Measurements from ENCODE around the gene CENPA.

Gene CENPA

DNA sequence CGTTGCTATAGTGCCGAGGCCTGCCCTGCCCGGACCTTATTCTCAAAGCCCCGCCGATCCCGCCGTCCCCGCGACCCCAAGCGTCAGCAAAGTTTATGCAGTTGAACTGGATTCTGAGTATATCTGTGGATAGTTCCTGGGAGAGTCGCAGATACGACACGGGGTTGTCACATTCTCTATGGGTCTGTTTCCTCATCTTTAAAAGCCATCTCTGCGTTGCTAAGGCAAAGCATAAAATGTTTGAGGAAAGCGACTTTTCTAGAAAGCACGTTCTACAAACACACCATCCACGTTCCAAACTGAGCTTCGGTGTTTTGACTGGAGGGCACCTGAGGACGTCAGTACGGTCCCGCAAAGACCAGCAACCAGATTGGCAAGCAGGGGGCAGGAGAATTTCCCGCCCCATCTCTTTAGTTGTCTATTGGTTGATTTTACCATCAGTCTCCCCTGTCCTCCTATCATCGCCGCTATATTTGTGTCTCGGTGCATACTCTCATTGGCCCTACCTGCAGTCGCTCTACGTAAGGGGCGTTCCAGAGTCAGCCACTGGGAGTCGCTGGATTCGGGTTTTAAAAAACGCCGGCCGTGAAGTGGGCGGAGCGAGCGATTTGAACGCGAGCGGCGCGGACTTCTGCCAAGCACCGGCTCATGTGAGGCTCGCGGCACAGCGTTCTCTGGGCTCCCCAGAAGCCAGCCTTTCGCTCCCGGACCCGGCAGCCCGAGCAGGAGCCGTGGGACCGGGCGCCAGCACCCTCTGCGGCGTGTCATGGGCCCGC lies at the start of gene CENPA:
Gene CENPA (plus strand): TSS at position 626 of the 776 bp plus-strand sequence. CDS start 141 bp downstream, at position 767.
- Histone ChIP-seq H3K9ac (ENCODE audit: low read length) (peak within 1 kb of the TSS; percentile 52), H3K36me3 (ENCODE audit: control insufficient read depth, insufficient read depth, low read length) (peaks cover under 1% of the 10 kb centered on the region), H3K4me1 (ENCODE audit: control insufficient read depth, insufficient read depth, low read length) (peaks cover 21% of the 10 kb centered on the region), H3K9me3 (ENCODE audit: control insufficient read depth, low read length) (no peaks in the 10 kb centered on the region), H3K4me3 (ENCODE audit: low read length) (no peak within 1 kb of the TSS), H3K27me3 (ENCODE audit: control insufficient read depth, insufficient read depth, low read length) (no peaks in the 10 kb centered on the region)

DNA sequence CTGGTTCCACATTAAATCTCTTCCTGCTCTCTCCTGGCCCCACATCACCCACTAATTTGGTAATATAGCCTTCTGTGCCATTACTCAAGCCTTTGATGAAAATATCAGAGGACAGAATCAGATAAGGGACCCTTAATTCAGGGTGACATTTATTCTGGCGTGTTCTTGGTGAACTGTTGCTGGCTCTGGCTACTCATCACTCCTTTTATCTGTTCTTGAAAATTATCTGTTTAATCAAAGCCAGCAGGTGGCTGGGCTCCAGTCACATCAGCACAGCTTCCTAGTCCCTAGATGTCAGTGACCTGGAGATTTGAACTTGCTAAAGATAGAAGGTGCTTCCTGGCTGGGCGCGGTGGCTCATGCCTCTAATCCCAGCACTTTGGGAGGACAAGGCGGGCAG lies 48.6 kb upstream of the CENPA start:
- Histone ChIP-seq H3K9me3 (ENCODE audit: control insufficient read depth, low read length) (no peaks in the 10 kb centered on the region), H3K4me1 (ENCODE audit: control insufficient read depth, insufficient read depth, low read length) (peaks cover 16% of the 10 kb centered on the region), H3K27me3 (ENCODE audit: control insufficient read depth, insufficient read depth, low read length) (no peaks in the 10 kb centered on the region), H3K36me3 (ENCODE audit: control insufficient read depth, insufficient read depth, low read length) (no peaks in the 10 kb centered on the region), H3K4me3 (ENCODE audit: low read length) (no peak overlapping the region), H3K9ac (ENCODE audit: low read length) (no peak overlapping the region)

GRCh38 chr2:26738481-26738880 lies 47.4 kb upstream of the CENPA start:
- Histone ChIP-seq H3K27me3 (ENCODE audit: control insufficient read depth, insufficient read depth, low read length) (no peaks in the 10 kb centered on the region), H3K9ac (ENCODE audit: low read length) (no peak overlapping the region), H3K9me3 (ENCODE audit: control insufficient read depth, low read length) (no peaks in the 10 kb centered on the region), H3K4me1 (ENCODE audit: control insufficient read depth, insufficient read depth, low read length) (peaks cover 16% of the 10 kb centered on the region), H3K4me3 (ENCODE audit: low read length) (no peak overlapping the region), H3K36me3 (ENCODE audit: control insufficient read depth, insufficient read depth, low read length) (no peaks in the 10 kb centered on the region)

GRCh38 chr2:26739514-26739913 lies 46.3 kb upstream of the CENPA start:
- Histone ChIP-seq H3K9ac (ENCODE audit: low read length) (no peak overlapping the region), H3K9me3 (ENCODE audit: control insufficient read depth, low read length) (no peaks in the 10 kb centered on the region), H3K27me3 (ENCODE audit: control insufficient read depth, insufficient read depth, low read length) (no peaks in the 10 kb centered on the region), H3K4me1 (ENCODE audit: control insufficient read depth, insufficient read depth, low read length) (peaks cover 16% of the 10 kb centered on the region), H3K4me3 (ENCODE audit: low read length) (no peak overlapping the region), H3K36me3 (ENCODE audit: control insufficient read depth, insufficient read depth, low read length) (no peaks in the 10 kb centered on the region)

DNA sequence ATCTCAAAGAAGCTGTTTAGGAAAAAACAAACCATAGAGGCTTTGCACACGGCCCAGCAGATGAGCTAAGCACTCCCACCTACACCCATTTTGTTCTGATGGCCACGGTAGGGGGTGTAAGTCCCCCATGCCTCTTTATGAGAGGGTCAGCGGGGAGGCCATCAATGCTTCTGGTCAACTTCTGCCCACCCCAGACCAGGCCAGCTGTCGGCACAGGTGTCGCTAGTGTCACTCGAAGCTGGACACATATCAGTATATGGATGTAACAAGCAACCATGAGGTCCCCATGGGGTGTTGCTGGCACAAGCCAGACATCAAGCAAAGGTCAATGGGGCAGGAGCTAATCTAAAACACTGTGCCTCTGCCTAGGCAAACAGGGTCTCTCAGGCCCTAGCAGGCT lies 45.5 kb upstream of the CENPA start:
- no peak overlapping the region for H3K4me3 ChIP-seq (ENCODE audit: low read length)
- H3K4me1 ChIP-seq (ENCODE audit: control insufficient read depth, insufficient read depth, low read length), result peaks cover 16% of the 10 kb centered on the region
- H3K9me3 ChIP-seq (ENCODE audit: control insufficient read depth, low read length), result no peaks in the 10 kb centered on the region
- H3K36me3 ChIP-seq (ENCODE audit: control insufficient read depth, insufficient read depth, low read length), result no peaks in the 10 kb centered on the region
- no peaks in the 10 kb centered on the region for H3K27me3 ChIP-seq (ENCODE audit: control insufficient read depth, insufficient read depth, low read length)
- no peak overlapping the region for H3K9ac ChIP-seq (ENCODE audit: low read length)

- Histone ChIP-seq H3K4me3 (ENCODE audit: low read length) (no peak overlapping the region), H3K4me1 (ENCODE audit: control insufficient read depth, insufficient read depth, low read length) (peaks cover 14% of the 10 kb centered on the region), H3K9me3 (ENCODE audit: control insufficient read depth, low read length) (no peaks in the 10 kb centered on the region), H3K27me3 (ENCODE audit: control insufficient read depth, insufficient read depth, low read length) (no peaks in the 10 kb centered on the region), H3K9ac (ENCODE audit: low read length) (no peak overlapping the region), H3K36me3 (ENCODE audit: control insufficient read depth, insufficient read depth, low read length) (no peaks in the 10 kb centered on the region)
Measured at GRCh38 chr2:26740890-26741302, 45.0 kb upstream of the CENPA start.

GRCh38 chr2:26742048-26742770 lies 43.6 kb upstream of the CENPA start:
- Histone ChIP-seq H3K27me3 (ENCODE audit: control insufficient read depth, insufficient read depth, low read length) (no peaks in the 10 kb centered on the region), H3K9me3 (ENCODE audit: control insufficient read depth, low read length) (no peaks in the 10 kb centered on the region), H3K36me3 (ENCODE audit: control insufficient read depth, insufficient read depth, low read length) (no peaks in the 10 kb centered on the region), H3K9ac (ENCODE audit: low read length) (no peak overlapping the region), H3K4me1 (ENCODE audit: control insufficient read depth, insufficient read depth, low read length) (peaks cover 8% of the 10 kb centered on the region), H3K4me3 (ENCODE audit: low read length) (no peak overlapping the region)

GRCh38 chr2:26743852-26744251 lies 42.0 kb upstream of the CENPA start:
- no peak overlapping the region for H3K9ac ChIP-seq (ENCODE audit: low read length)
- H3K4me3 ChIP-seq (ENCODE audit: low read length), result no peak overlapping the region
- H3K27me3 ChIP-seq (ENCODE audit: control insufficient read depth, insufficient read depth, low read length), result no peaks in the 10 kb centered on the region
- no peaks in the 10 kb centered on the region for H3K9me3 ChIP-seq (ENCODE audit: control insufficient read depth, low read length)
- H3K4me1 ChIP-seq (ENCODE audit: control insufficient read depth, insufficient read depth, low read length), result peaks cover 8% of the 10 kb centered on the region
- H3K36me3 ChIP-seq (ENCODE audit: control insufficient read depth, insufficient read depth, low read length), result no peaks in the 10 kb centered on the region

GRCh38 chr2:26744953-26745352 lies 40.9 kb upstream of the CENPA start:
- H3K9me3 ChIP-seq (ENCODE audit: control insufficient read depth, low read length), result no peaks in the 10 kb centered on the region
- no peaks in the 10 kb centered on the region for H3K27me3 ChIP-seq (ENCODE audit: control insufficient read depth, insufficient read depth, low read length)
- peaks cover 8% of the 10 kb centered on the region for H3K4me1 ChIP-seq (ENCODE audit: control insufficient read depth, insufficient read depth, low read length)
- H3K4me3 ChIP-seq (ENCODE audit: low read length), result no peak overlapping the region
- H3K9ac ChIP-seq (ENCODE audit: low read length), result no peak overlapping the region
- H3K36me3 ChIP-seq (ENCODE audit: control insufficient read depth, insufficient read depth, low read length), result no peaks in the 10 kb centered on the region

- Histone ChIP-seq H3K9ac (ENCODE audit: low read length) (no peak overlapping the region), H3K27me3 (ENCODE audit: control insufficient read depth, insufficient read depth, low read length) (no peaks in the 10 kb centered on the region), H3K36me3 (ENCODE audit: control insufficient read depth, insufficient read depth, low read length) (no peaks in the 10 kb centered on the region), H3K4me3 (ENCODE audit: low read length) (no peak overlapping the region), H3K9me3 (ENCODE audit: control insufficient read depth, low read length) (no peaks in the 10 kb centered on the region), H3K4me1 (ENCODE audit: control insufficient read depth, insufficient read depth, low read length) (peaks cover 8% of the 10 kb centered on the region)
Measured at GRCh38 chr2:26745609-26746327, 40.1 kb upstream of the CENPA start.

DNA sequence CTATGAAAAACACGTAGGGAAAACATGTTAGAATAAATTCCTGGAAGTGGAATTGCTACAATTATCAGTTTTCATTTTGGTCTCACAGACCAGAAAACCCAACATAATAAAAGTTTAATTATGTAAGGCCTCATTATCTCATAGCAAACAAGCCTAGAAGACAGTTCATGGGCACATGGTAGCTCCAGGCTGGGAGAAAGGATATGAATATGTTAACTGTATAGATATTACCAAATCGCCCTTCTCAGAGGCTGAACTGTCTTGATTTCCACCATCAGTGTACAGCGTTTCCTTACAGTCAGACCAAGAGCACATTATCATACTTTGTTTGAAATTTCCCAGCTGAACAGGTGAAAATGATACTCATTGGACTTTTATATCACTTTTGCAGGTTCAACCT lies 38.9 kb upstream of the CENPA start:
- Histone ChIP-seq H3K4me1 (ENCODE audit: control insufficient read depth, insufficient read depth, low read length) (no peaks in the 10 kb centered on the region), H3K4me3 (ENCODE audit: low read length) (no peak overlapping the region), H3K9ac (ENCODE audit: low read length) (no peak overlapping the region)

More for the DNA sequence above, 38.9 kb upstream of the CENPA start:
- no peaks in the 10 kb centered on the region for H3K9me3 ChIP-seq (ENCODE audit: control insufficient read depth, low read length)
- H3K36me3 ChIP-seq (ENCODE audit: control insufficient read depth, insufficient read depth, low read length), result no peaks in the 10 kb centered on the region
- no peaks in the 10 kb centered on the region for H3K27me3 ChIP-seq (ENCODE audit: control insufficient read depth, insufficient read depth, low read length)
